ENCODE results near the gene CFAP52. TPM values are rescaled to one million over a fixed set of nuclear protein-coding genes. Genes with fewer than 3 reads are reported as not detected.

CFAP52 gene
- total RNA-seq, 1 experiment from 2014 or later, result 0.47 TPM

GRCh38 chr17:9622961-9623360, 46.5 kb downstream of the CFAP52 start:
- BruUV-seq (replicated peaks), result no TSS peak
- no peaks in the 10 kb centered on the region for H4K20me1 ChIP-seq (ENCODE audit: low read length)
- POLR2A ChIA-PET (ENCODE audit: unreplicated experiment), result no interaction called here
- H3K27ac ChIP-seq (ENCODE audit: low read length), result no peak overlapping the region
- no peaks in the 10 kb centered on the region for H3F3A ChIP-seq (ENCODE audit: low read length, unreplicated experiment)
- no peaks in the 10 kb centered on the region for H3K27me3 ChIP-seq (ENCODE audit: low read length)
- H2AFZ ChIP-seq (ENCODE audit: low read length), result no peak overlapping the region
- H3K4me1 ChIP-seq (ENCODE audit: insufficient read depth, low read length), result no peaks in the 10 kb centered on the region
- no peak for DNase-seq
- no peaks in the 10 kb centered on the region for H3K79me2 ChIP-seq (ENCODE audit: low read length)
- no peak for ATAC-seq
- no peaks in the 10 kb centered on the region for H3K9me2 ChIP-seq (replicated peaks; ENCODE audit: low read length)
- H3K9me3 ChIP-seq (ENCODE audit: low read length), result no peaks in the 10 kb centered on the region
- CTCF ChIA-PET, result no interaction called here
- no peak overlapping the region for H3K4me3 ChIP-seq (ENCODE audit: low read length)
- H3K4me2 ChIP-seq (ENCODE audit: low read length), result no peak overlapping the region
- no peaks in the 10 kb centered on the region for H3K36me3 ChIP-seq (ENCODE audit: low read depth, low read length)
- intact Hi-C loops (cut with micrococcal nuclease), result no loop called here
- no peak overlapping the region for H3K9ac ChIP-seq (ENCODE audit: low read length)
- TF ChIP-seq EZH2phosphoT487 (IDR thresholded peaks at IDR 0.05; ENCODE audit: borderline replicate concordance, low read length), result no peak
- TF ChIP-seq, protein P1, sequence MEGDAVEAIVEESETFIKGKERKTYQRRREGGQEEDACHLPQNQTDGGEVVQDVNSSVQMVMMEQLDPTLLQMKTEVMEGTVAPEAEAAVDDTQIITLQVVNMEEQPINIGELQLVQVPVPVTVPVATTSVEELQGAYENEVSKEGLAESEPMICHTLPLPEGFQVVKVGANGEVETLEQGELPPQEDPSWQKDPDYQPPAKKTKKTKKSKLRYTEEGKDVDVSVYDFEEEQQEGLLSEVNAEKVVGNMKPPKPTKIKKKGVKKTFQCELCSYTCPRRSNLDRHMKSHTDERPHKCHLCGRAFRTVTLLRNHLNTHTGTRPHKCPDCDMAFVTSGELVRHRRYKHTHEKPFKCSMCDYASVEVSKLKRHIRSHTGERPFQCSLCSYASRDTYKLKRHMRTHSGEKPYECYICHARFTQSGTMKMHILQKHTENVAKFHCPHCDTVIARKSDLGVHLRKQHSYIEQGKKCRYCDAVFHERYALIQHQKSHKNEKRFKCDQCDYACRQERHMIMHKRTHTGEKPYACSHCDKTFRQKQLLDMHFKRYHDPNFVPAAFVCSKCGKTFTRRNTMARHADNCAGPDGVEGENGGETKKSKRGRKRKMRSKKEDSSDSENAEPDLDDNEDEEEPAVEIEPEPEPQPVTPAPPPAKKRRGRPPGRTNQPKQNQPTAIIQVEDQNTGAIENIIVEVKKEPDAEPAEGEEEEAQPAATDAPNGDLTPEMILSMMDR (conservative IDR thresholded peaks at IDR 0.05; ENCODE audit: low read depth, low read length), result no peak
- TF ChIP-seq EZH2 (IDR thresholded peaks at IDR 0.05; ENCODE audit: low read length, unreplicated experiment), result no peak

- H3K79me2 ChIP-seq (ENCODE audit: low read length), result no peaks in the 10 kb centered on the region
- H3K9me2 ChIP-seq (replicated peaks; ENCODE audit: low read length), result no peaks in the 10 kb centered on the region
- no peaks in the 10 kb centered on the region for H3K9me3 ChIP-seq (ENCODE audit: low read length)
- H3F3A ChIP-seq (ENCODE audit: low read length, unreplicated experiment), result no peaks in the 10 kb centered on the region
- no TSS peak for BruUV-seq (replicated peaks)
- no peaks in the 10 kb centered on the region for H4K20me1 ChIP-seq (ENCODE audit: low read length)
- POLR2A ChIA-PET (ENCODE audit: unreplicated experiment), result no interaction called here
- no peaks in the 10 kb centered on the region for H3K4me1 ChIP-seq (ENCODE audit: insufficient read depth, low read length)
- no peak overlapping the region for H3K27ac ChIP-seq (ENCODE audit: low read length)
- no peak overlapping the region for H3K9ac ChIP-seq (ENCODE audit: low read length)
- H2AFZ ChIP-seq (ENCODE audit: low read length), result 0 out of 2 replicates have a peak overlapping the region, but pooled peaks have one; percentile 25
- H3K4me2 ChIP-seq (ENCODE audit: low read length), result no peak overlapping the region
- CTCF ChIA-PET, result interaction anchor here (0.7 to 1.1 kb wide), 2 partner anchors 140 to 1044 kb away, joined by 3 to 4 read pairs; no protein-coding TSS in a partner anchor
- intact Hi-C loops (cut with micrococcal nuclease), result no loop called here
- no peaks in the 10 kb centered on the region for H3K27me3 ChIP-seq (ENCODE audit: low read length)
- peak; percentile 58 for DNase-seq
- no peak overlapping the region for H3K4me3 ChIP-seq (ENCODE audit: low read length)
- ATAC-seq, result peak; percentile 45; the same call in 1 of the 2 replicates
- TF ChIP-seq EZH2 (IDR thresholded peaks at IDR 0.05; ENCODE audit: low read length, unreplicated experiment) (no peak), EZH2phosphoT487 (IDR thresholded peaks at IDR 0.05; ENCODE audit: borderline replicate concordance, low read length) (no peak)
- TF ChIP-seq, protein P1 (conservative IDR thresholded peaks at IDR 0.05; ENCODE audit: low read depth, low read length), result peak; percentile 46; the same call in 1 of the 2 replicates
- no peaks in the 10 kb centered on the region for H3K36me3 ChIP-seq (ENCODE audit: low read depth, low read length)
Observed at GRCh38 chr17:9628509-9628908, 52.1 kb downstream of the CFAP52 start.

DNA sequence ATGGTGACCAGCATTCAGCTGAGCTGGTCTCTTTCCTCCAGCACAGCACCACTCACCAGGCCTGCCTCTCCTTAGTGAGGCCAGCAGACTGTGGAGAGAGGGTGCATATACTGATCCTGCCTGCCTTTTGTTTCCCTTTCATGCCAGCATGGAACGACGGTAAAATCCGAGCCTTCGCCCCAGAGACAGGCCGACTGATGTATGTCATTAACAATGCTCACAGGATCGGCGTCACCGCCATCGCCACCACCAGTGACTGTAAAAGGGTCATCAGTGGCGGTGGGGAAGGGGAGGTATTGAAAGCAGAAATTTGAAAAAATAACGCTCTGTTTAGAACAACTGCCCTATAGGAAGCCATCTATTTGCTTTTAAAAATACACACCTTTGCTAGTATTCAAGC, 56.3 kb downstream of the CFAP52 start:
- no peak for ATAC-seq
- H3K27ac ChIP-seq (ENCODE audit: low read length), result no peak overlapping the region
- H3K4me2 ChIP-seq (ENCODE audit: low read length), result no peak overlapping the region
- H3K4me3 ChIP-seq (ENCODE audit: low read length), result no peak overlapping the region
- no peak overlapping the region for H3K9ac ChIP-seq (ENCODE audit: low read length)
- H3K4me1 ChIP-seq (ENCODE audit: insufficient read depth, low read length), result no peaks in the 10 kb centered on the region
- no peaks in the 10 kb centered on the region for H3K9me2 ChIP-seq (replicated peaks; ENCODE audit: low read length)
- TF ChIP-seq EZH2 (IDR thresholded peaks at IDR 0.05; ENCODE audit: low read length, unreplicated experiment), result no peak
- TF ChIP-seq, protein P1 (conservative IDR thresholded peaks at IDR 0.05; ENCODE audit: low read depth, low read length), result no peak
- no peak for TF ChIP-seq EZH2phosphoT487 (IDR thresholded peaks at IDR 0.05; ENCODE audit: borderline replicate concordance, low read length)
- BruUV-seq (replicated peaks), result no TSS peak
- no peak overlapping the region for H2AFZ ChIP-seq (ENCODE audit: low read length)
- intact Hi-C loops (cut with micrococcal nuclease), result no loop called here
- no peak for DNase-seq
- no peaks in the 10 kb centered on the region for H4K20me1 ChIP-seq (ENCODE audit: low read length)
- H3K36me3 ChIP-seq (ENCODE audit: low read depth, low read length), result no peaks in the 10 kb centered on the region
- POLR2A ChIA-PET (ENCODE audit: unreplicated experiment), result no interaction called here
- H3K9me3 ChIP-seq (ENCODE audit: low read length), result no peaks in the 10 kb centered on the region
- CTCF ChIA-PET, result no interaction called here
- no peaks in the 10 kb centered on the region for H3K79me2 ChIP-seq (ENCODE audit: low read length)
- H3K27me3 ChIP-seq (ENCODE audit: low read length), result no peaks in the 10 kb centered on the region
- H3F3A ChIP-seq (ENCODE audit: low read length, unreplicated experiment), result no peaks in the 10 kb centered on the region
